Panc1 (cell line): Measurements from ENCODE around the gene ENOX2.

Source experiments
- CTCF ChIP-seq: fragments of 450-650 bp; IDR thresholded peaks from 2 replicates; pipeline ENCODE4 v1.5.1; 2017; ENCODE audit warnings: mild to moderate bottlenecking
- POLR2AphosphoS5 ChIP-seq: IDR thresholded peaks from 2 replicates; pipeline ENCODE4 v1.6.1; 2012; ENCODE audit warnings: mild to moderate bottlenecking, low read depth, low read length, moderate library complexity
- SIN3A ChIP-seq: IDR thresholded peaks from 2 replicates; pipeline ENCODE4 v1.6.1; 2012; ENCODE audit warnings: low read depth, mild to moderate bottlenecking, low read length, moderate library complexity, borderline replicate concordance; ENCODE audit not compliant: insufficient read depth
- TCF7L2 ChIP-seq: IDR thresholded peaks from 2 replicates; pipeline ENCODE4 v1.6.1; 2011; ENCODE audit warnings: mild to moderate bottlenecking, low read depth, low read length, inconsistent platforms
- TF ChIP-seq, protein P1 (sequence below), 2 experiments: IDR thresholded peaks; 2 replicates each; pipeline ENCODE4 v1.6.1; 2011 to 2012; ENCODE audit warnings: low read depth in 2 of 2, control low read depth in 1 of 2, low read length in 1 of 2, mild to moderate bottlenecking in 1 of 2, moderate library complexity in 1 of 2; ENCODE audit not compliant: insufficient read depth in 1 of 2

DNA sequence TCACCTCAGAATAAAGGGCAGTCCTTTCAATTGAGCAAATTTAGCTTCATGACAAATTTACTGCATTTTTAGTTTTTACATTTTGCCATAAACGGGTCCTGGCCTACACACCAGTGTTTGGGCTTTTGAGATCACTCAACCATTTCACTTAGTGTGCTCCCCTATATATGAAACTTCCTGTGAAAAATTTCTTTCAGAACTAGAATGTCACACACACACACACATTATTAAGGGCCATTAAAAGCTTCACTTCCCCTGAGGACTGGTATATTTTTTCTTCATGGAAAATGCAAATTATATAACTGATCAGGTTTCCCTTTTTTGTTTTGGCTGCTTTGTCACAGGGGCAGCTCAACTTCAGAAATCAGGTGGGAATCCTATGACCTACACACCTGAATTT, 206.5 kb downstream of the ENOX2 start:
- TF ChIP-seq CTCF (no peak), SIN3A (no peak), POLR2AphosphoS5 (no peak), TCF7L2 (no peak)
- TF ChIP-seq, protein P1, sequence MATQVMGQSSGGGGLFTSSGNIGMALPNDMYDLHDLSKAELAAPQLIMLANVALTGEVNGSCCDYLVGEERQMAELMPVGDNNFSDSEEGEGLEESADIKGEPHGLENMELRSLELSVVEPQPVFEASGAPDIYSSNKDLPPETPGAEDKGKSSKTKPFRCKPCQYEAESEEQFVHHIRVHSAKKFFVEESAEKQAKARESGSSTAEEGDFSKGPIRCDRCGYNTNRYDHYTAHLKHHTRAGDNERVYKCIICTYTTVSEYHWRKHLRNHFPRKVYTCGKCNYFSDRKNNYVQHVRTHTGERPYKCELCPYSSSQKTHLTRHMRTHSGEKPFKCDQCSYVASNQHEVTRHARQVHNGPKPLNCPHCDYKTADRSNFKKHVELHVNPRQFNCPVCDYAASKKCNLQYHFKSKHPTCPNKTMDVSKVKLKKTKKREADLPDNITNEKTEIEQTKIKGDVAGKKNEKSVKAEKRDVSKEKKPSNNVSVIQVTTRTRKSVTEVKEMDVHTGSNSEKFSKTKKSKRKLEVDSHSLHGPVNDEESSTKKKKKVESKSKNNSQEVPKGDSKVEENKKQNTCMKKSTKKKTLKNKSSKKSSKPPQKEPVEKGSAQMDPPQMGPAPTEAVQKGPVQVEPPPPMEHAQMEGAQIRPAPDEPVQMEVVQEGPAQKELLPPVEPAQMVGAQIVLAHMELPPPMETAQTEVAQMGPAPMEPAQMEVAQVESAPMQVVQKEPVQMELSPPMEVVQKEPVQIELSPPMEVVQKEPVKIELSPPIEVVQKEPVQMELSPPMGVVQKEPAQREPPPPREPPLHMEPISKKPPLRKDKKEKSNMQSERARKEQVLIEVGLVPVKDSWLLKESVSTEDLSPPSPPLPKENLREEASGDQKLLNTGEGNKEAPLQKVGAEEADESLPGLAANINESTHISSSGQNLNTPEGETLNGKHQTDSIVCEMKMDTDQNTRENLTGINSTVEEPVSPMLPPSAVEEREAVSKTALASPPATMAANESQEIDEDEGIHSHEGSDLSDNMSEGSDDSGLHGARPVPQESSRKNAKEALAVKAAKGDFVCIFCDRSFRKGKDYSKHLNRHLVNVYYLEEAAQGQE (IDR thresholded peaks at IDR 0.05; ENCODE audit: insufficient read depth in 1 of 2, low read depth in 2 of 2, low read length in 1 of 2): no peak
